PC-3 (cell line): ENCODE results near the gene UBE2D2. TPM values are rescaled to one million over a fixed set of nuclear protein-coding genes. Genes with fewer than 3 reads are reported as not detected.

Experiments used
- ATAC-seq: fragments of 200-7000 bp; cut with Tn5 transposase; 2 replicates; pipeline ENCODE4 v1.9.1; 2020; ENCODE audit warnings: mild to moderate bottlenecking, moderate library complexity
- BruUV-seq: library from RNA; stranded (reverse); fragments of 400-500 nt; replicated peaks from 2 replicates; lab custom pipeline; 2021; lab: Mats Ljungman, UMichigan
- CTCF ChIA-PET: fragments of 300-600 bp; sonication (Branson Sonifier 250); formaldehyde crosslinking; loops from one replicate; lab custom pipeline; 2022; ENCODE audit warnings: antibody characterized with exemption; lab: Charles Lee
- POLR2A ChIA-PET: fragments of 300-600 bp; sonication (Branson Sonifier 250); formaldehyde crosslinking; loops from one replicate; lab custom pipeline; 2022; ENCODE audit warnings: antibody characterized with exemption; ENCODE audit not compliant: unreplicated experiment; lab: Charles Lee
- DNase-seq: peaks from one replicate; pipeline ENCODE4 v3.0.0-alpha.2; 2015
- H2AFZ ChIP-seq: fragments of 300-600 bp; sonication (generic); 2 replicates; pipeline ENCODE4 v1.6.0; 2016; ENCODE audit warnings: antibody characterized with exemption, low read length
- H3F3A ChIP-seq: fragments of 300-600 bp; sonication (generic); one replicate; pipeline ENCODE4 v1.6.0; 2017; ENCODE audit warnings: antibody characterized with exemption, low read length, control low read depth, mild to moderate bottlenecking; ENCODE audit not compliant: unreplicated experiment
- H3K27ac ChIP-seq: fragments of 300-600 bp; sonication (generic); 2 replicates; pipeline ENCODE4 v1.5.1; 2016; ENCODE audit warnings: mild to moderate bottlenecking, low read length
- H3K27me3 ChIP-seq: fragments of 300-600 bp; sonication (generic); 2 replicates; pipeline ENCODE4 v1.6.1; 2016; ENCODE audit warnings: low read length, mixed read lengths
- H3K36me3 ChIP-seq: fragments of 300-600 bp; sonication (generic); 2 replicates; pipeline ENCODE4 v1.6.1; 2016; ENCODE audit warnings: low read depth, mixed run types, low read length, mixed read lengths
- H3K4me1 ChIP-seq: fragments of 300-600 bp; sonication (generic); 2 replicates; pipeline ENCODE4 v1.5.1; 2016; ENCODE audit warnings: low read length; ENCODE audit not compliant: insufficient read depth
- H3K4me2 ChIP-seq: fragments of 300-600 bp; sonication (generic); 2 replicates; pipeline ENCODE4 v1.6.0; 2016; ENCODE audit warnings: low read length
- H3K4me3 ChIP-seq: fragments of 300-600 bp; sonication (generic); 2 replicates; pipeline ENCODE4 v1.5.1; 2016; ENCODE audit warnings: mild to moderate bottlenecking, low read length, mixed read lengths
- H3K79me2 ChIP-seq: fragments of 300-600 bp; sonication (generic); 2 replicates; pipeline ENCODE4 v1.6.1; 2017; ENCODE audit warnings: low read length, mixed read lengths
- H3K9ac ChIP-seq: fragments of 300-600 bp; sonication (generic); 2 replicates; pipeline ENCODE4 v1.6.0; 2016; ENCODE audit warnings: mild to moderate bottlenecking, low read length
- H3K9me2 ChIP-seq: fragments of 300-600 bp; sonication (generic); replicated peaks from 2 replicates; pipeline ENCODE4 v1.6.1; 2016; ENCODE audit warnings: mixed run types, low read length, mixed read lengths
- H3K9me3 ChIP-seq: fragments of 300-600 bp; sonication (generic); 2 replicates; pipeline ENCODE4 v1.6.1; 2016; ENCODE audit warnings: low read length, mixed read lengths
- H4K20me1 ChIP-seq: fragments of 300-600 bp; sonication (generic); 2 replicates; pipeline ENCODE4 v1.6.1; 2016; ENCODE audit warnings: low read length, mixed read lengths
- EZH2 ChIP-seq: fragments of 300-600 bp; sonication (generic); IDR thresholded peaks from one replicate; pipeline ENCODE4 v1.6.1; 2017; ENCODE audit warnings: antibody characterized with exemption, mild to moderate bottlenecking, low read length; ENCODE audit not compliant: unreplicated experiment
- EZH2phosphoT487 ChIP-seq: fragments of 300-600 bp; sonication (generic); IDR thresholded peaks from 2 replicates; pipeline ENCODE4 v1.6.1; 2018; ENCODE audit warnings: mild to moderate bottlenecking, antibody characterized with exemption, low read length, borderline replicate concordance
- intact Hi-C: fragments of 100-400 bp; cut with micrococcal nuclease; formaldehyde crosslinking; loops from 2 replicates; pipeline ENCODE4 v1.9.0; 2023
- total RNA-seq: library from RNA; depleted of rRNA; stranded (reverse); fragments of >200 nt; gene quantifications from 2 replicates; pipeline ENCODE4 v1.2.3, GENCODE V29; 2014
- TF ChIP-seq, protein P1 (sequence below): fragments of 300-600 bp; sonication (generic); conservative IDR thresholded peaks from 2 replicates; pipeline ENCODE4 v1.5.1; 2017; ENCODE audit warnings: antibody characterized with exemption, low read depth, mild to moderate bottlenecking, low read length

Gene UBE2D2
- total RNA-seq, 1 experiment from 2014 or later, result 98.7 TPM

DNA sequence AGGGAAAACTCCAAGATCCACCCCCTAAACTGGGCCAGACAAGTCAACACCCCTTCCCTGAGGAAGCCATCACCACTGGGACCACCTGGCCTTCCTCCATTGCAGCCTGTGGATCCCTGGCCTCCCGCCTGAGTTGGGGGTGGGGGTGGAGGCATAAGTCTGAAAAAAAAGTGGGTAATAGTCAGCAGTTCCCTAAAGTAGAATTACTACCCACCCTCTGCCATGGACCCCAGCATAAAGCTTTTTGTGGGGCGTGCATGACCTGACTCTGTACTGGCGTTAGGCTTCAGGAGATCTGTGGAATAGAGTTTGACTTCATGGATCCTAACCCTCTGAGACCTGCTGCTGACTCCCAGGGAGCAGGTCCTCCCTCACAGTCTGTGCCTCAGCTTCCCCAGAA, 85.0 kb downstream of the UBE2D2 start:
- Histone ChIP-seq H3F3A (no peaks in the 10 kb centered on the region), H3K9ac (no peak overlapping the region), H3K4me2 (no peak overlapping the region), H3K9me3 (no peaks in the 10 kb centered on the region), H4K20me1 (0 out of 2 replicates have a peak, but pooled peaks cover 8% of the 10 kb centered on the region), H3K27ac (no peak overlapping the region), H3K4me3 (no peak overlapping the region), H3K79me2 (peaks cover 24% of the 10 kb centered on the region), H3K4me1 (peaks cover 30% of the 10 kb centered on the region), H3K36me3 (no peaks in the 10 kb centered on the region), H2AFZ (no peak overlapping the region), H3K27me3 (peaks cover 16% of the 10 kb centered on the region), H3K9me2 (no peaks in the 10 kb centered on the region)
- no peak for TF ChIP-seq EZH2
- TF ChIP-seq, protein P1, sequence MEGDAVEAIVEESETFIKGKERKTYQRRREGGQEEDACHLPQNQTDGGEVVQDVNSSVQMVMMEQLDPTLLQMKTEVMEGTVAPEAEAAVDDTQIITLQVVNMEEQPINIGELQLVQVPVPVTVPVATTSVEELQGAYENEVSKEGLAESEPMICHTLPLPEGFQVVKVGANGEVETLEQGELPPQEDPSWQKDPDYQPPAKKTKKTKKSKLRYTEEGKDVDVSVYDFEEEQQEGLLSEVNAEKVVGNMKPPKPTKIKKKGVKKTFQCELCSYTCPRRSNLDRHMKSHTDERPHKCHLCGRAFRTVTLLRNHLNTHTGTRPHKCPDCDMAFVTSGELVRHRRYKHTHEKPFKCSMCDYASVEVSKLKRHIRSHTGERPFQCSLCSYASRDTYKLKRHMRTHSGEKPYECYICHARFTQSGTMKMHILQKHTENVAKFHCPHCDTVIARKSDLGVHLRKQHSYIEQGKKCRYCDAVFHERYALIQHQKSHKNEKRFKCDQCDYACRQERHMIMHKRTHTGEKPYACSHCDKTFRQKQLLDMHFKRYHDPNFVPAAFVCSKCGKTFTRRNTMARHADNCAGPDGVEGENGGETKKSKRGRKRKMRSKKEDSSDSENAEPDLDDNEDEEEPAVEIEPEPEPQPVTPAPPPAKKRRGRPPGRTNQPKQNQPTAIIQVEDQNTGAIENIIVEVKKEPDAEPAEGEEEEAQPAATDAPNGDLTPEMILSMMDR, result no peak
- no peak for TF ChIP-seq EZH2phosphoT487
- no peak for ATAC-seq
- ChIA-PET POLR2A (no interaction called here), CTCF (no interaction called here)
- DNase-seq, result no peak
- intact Hi-C loops, result no loop called here
- BruUV-seq, result no TSS peak

DNA sequence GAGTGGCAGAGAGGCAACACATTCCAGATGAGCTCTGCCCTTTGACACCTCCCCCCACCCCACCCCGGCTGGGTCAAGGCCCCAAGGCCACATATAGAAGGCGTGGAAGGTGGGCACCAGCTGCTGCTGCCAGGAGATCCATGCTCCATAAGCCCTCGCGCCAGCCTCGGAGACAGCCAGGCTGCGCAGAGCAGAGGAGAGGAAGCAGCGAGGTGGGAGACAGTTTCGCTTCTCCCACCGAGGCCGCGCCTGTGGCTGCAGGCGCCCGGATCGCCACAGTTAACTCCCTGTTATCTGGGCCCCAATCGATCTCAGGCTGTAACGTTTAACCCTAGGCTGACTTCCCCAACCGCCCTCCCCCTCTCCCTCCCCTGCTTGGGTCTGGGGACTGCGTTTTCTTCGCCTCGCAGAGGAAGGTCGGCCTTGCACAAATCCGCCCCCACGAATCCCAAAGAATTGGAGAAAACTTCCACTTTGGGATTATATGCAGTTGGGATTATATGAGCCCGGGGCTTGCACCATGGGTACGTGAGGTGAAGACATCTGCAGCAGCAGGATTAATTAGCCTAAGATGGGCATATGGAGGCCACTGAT, 85.9 kb downstream of the UBE2D2 start:
- H3K9me3 ChIP-seq, result no peaks in the 10 kb centered on the region
- H3K27ac ChIP-seq, result no peak overlapping the region
- 0 out of 2 replicates have a peak, but pooled peaks cover 12% of the 10 kb centered on the region for H4K20me1 ChIP-seq
- no peak overlapping the region for H3K9ac ChIP-seq
- peaks cover 24% of the 10 kb centered on the region for H3K79me2 ChIP-seq
- ATAC-seq, result no peak
- no peaks in the 10 kb centered on the region for H3K9me2 ChIP-seq
- no peak for TF ChIP-seq EZH2phosphoT487
- TF ChIP-seq, protein P1, result no peak
- no peak for TF ChIP-seq EZH2
- no peak overlapping the region for H3K4me3 ChIP-seq
- no peaks in the 10 kb centered on the region for H3K36me3 ChIP-seq
- no peak overlapping the region for H3K4me2 ChIP-seq
- H3K27me3 ChIP-seq, result peaks cover 16% of the 10 kb centered on the region
- no peak overlapping the region for H2AFZ ChIP-seq
- no peak for DNase-seq
- POLR2A ChIA-PET, result interaction anchor here (0.6 to 1.5 kb wide), 2 partner anchors 13 to 25 kb away, joined by 3 to 4 read pairs; no protein-coding TSS in a partner anchor
- no TSS peak for BruUV-seq
- intact Hi-C loops, result no loop called here
- peaks cover 39% of the 10 kb centered on the region for H3K4me1 ChIP-seq
- H3F3A ChIP-seq, result no peaks in the 10 kb centered on the region
- CTCF ChIA-PET, result no interaction called here
